Fibroblast of gingiva (primary cell): ENCODE measurements around the gene NXPE3.
"Not testable (repeated sequence)": the region's sequence is repeated elsewhere in the genome, so short reads cannot be mapped to it uniquely, and the experiment has no call there.

Experiments used
- DNase-seq: peaks from one replicate; pipeline ENCODE4 v3.0.0-alpha.2; 2011; ENCODE audit warnings: low read depth

Gene NXPE3

GRCh38 chr3:101852983-101853840 lies 74.2 kb downstream of the NXPE3 start:
- DNase-seq: no peak

GRCh38 chr3:101853982-101854381 lies 75.0 kb downstream of the NXPE3 start:
- DNase-seq: no peak

- DNase-seq: no peak
Observed at GRCh38 chr3:101854608-101855304, 75.7 kb downstream of the NXPE3 start.

GRCh38 chr3:101857301-101857741 lies 78.3 kb downstream of the NXPE3 start:
- DNase-seq: no peak

- no peak for DNase-seq
Observed at GRCh38 chr3:101858464-101859030, 79.5 kb downstream of the NXPE3 start.

- DNase-seq: no peak
Observed at GRCh38 chr3:101859882-101860448, 81.0 kb downstream of the NXPE3 start.

- no peak for DNase-seq
Observed at GRCh38 chr3:101861212-101861788, 82.3 kb downstream of the NXPE3 start.

- no peak for DNase-seq
Observed at GRCh38 chr3:101861789-101862415, 82.9 kb downstream of the NXPE3 start.

GRCh38 chr3:101862416-101863165 lies 83.6 kb downstream of the NXPE3 start:
- no peak for DNase-seq

- DNase-seq: not testable (repeated sequence)
Observed at GRCh38 chr3:101864926-101865325, 85.9 kb downstream of the NXPE3 start.

- no peak for DNase-seq
Observed at GRCh38 chr3:101865751-101866509, 86.9 kb downstream of the NXPE3 start.

GRCh38 chr3:101867511-101867910 lies 88.5 kb downstream of the NXPE3 start:
- no peak for DNase-seq

GRCh38 chr3:101867996-101868395 lies 89.0 kb downstream of the NXPE3 start:
- DNase-seq: no peak

GRCh38 chr3:101868534-101869464 lies 89.8 kb downstream of the NXPE3 start:
- peak; percentile 21 for DNase-seq

GRCh38 chr3:101870138-101870537 lies 91.1 kb downstream of the NXPE3 start:
- no peak for DNase-seq

- peak; percentile 29 for DNase-seq
Observed at GRCh38 chr3:101873619-101874018, 94.6 kb downstream of the NXPE3 start.

- DNase-seq: no peak
Observed at GRCh38 chr3:101876142-101876541, 97.1 kb downstream of the NXPE3 start.
